ENCODE data around the gene MAGI2.

DNA sequence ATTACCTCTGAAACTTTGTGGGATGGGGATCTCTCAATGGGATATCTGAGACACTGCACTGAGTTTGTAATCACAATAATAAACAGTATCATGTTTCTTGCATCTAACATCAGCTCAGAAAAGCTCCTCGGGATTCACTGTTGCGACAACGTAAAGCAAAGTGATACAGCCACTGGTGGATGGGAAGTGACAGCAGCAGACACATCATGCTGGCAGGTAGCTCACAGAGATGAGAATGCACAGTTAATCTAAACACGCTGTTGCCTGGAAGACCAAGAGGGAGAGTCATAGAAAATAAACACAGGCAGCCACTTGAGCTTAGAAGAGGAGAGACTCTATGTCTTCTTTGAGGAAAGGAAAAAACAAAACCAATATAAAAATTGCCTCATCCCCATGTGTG is 513.8 kb downstream of the MAGI2 start:
- TF ChIP-seq, protein P1, sequence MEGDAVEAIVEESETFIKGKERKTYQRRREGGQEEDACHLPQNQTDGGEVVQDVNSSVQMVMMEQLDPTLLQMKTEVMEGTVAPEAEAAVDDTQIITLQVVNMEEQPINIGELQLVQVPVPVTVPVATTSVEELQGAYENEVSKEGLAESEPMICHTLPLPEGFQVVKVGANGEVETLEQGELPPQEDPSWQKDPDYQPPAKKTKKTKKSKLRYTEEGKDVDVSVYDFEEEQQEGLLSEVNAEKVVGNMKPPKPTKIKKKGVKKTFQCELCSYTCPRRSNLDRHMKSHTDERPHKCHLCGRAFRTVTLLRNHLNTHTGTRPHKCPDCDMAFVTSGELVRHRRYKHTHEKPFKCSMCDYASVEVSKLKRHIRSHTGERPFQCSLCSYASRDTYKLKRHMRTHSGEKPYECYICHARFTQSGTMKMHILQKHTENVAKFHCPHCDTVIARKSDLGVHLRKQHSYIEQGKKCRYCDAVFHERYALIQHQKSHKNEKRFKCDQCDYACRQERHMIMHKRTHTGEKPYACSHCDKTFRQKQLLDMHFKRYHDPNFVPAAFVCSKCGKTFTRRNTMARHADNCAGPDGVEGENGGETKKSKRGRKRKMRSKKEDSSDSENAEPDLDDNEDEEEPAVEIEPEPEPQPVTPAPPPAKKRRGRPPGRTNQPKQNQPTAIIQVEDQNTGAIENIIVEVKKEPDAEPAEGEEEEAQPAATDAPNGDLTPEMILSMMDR (conservative IDR thresholded peaks at IDR 0.05; ENCODE audit: low read depth, low read length) = no peak
- TF ChIP-seq EZH2 (IDR thresholded peaks at IDR 0.05; ENCODE audit: borderline replicate concordance, low read depth, low read length, poor library complexity, severe bottlenecking) = no peak

All from A673 (cell line).